Neural progenitor cell (in vitro differentiated cells): ENCODE data around the gene ABTB2.

Source experiments
- CTCF ChIP-seq: fragments of 200-600 bp; sonication (generic); IDR thresholded peaks from 2 replicates; pipeline ENCODE4 v1.5.1; 2017; ENCODE audit warnings: antibody characterized with exemption, mild to moderate bottlenecking
- EZH2 ChIP-seq: fragments of 200-600 bp; sonication (generic); IDR thresholded peaks from 2 replicates; pipeline ENCODE4 v1.6.1; 2017; ENCODE audit warnings: antibody characterized with exemption, mild to moderate bottlenecking, moderate library complexity

- TF ChIP-seq CTCF = no peak
- TF ChIP-seq EZH2 = no peak
These were observed 95.2 kb downstream of the ABTB2 start for GRCh38 chr11:34262531-34263081.
